K562 (cell line): ENCODE results near the gene AMZ1. TPM values are rescaled to one million over a fixed set of nuclear protein-coding genes. Genes with fewer than 3 reads are reported as not detected.

Source experiments
- CC2D1A ChIP-seq: fragments of 450-650 bp; IDR thresholded peaks from 2 replicates; pipeline ENCODE4 v1.6.1; 2017; ENCODE audit warnings: mild to moderate bottlenecking
- DPF2 ChIP-seq: fragments of 450-650 bp; IDR thresholded peaks from 2 replicates; pipeline ENCODE4 v1.6.1; 2016
- ELF1 ChIP-seq: fragments of 200-800 bp; sonication (Bioruptor generic); IDR thresholded peaks from 2 replicates; pipeline ENCODE4 v1.6.1; 2016; ENCODE audit warnings: missing genetic modification characterization, missing compliant biosample characterization
- ETV1 ChIP-seq: fragments of 450-650 bp; conservative IDR thresholded peaks from 2 replicates; pipeline ENCODE4 v1.6.1; 2016; ENCODE audit warnings: missing genetic modification characterization, control low read depth, low read depth, missing compliant biosample characterization
- FOXA1 ChIP-seq: fragments of 450-650 bp; IDR thresholded peaks from 2 replicates; pipeline ENCODE4 v1.6.1; 2016; ENCODE audit warnings: mild to moderate bottlenecking, borderline replicate concordance
- HDAC2 ChIP-seq: fragments of 450-650 bp; IDR thresholded peaks from 2 replicates; pipeline ENCODE4 v1.6.1; 2016; ENCODE audit warnings: mild to moderate bottlenecking
- HOMEZ ChIP-seq: fragments of 250-450 bp; sonication (Bioruptor Pico); IDR thresholded peaks from 2 replicates; pipeline ENCODE4 v1.4.0; 2020; ENCODE audit warnings: mild to moderate bottlenecking, moderate library complexity
- KDM4B ChIP-seq, 2 experiments: fragments of 450-650 bp in 1 of 2; sonication (generic) in 1 of 2; IDR thresholded peaks; 2 replicates each; pipeline ENCODE4 v1.6.1; 2016 to 2017; ENCODE audit warnings: borderline replicate concordance in 2 of 2, antibody characterized with exemption in 1 of 2, low read depth in 1 of 2, mild to moderate bottlenecking in 1 of 2
- LEF1 ChIP-seq: fragments of 450-650 bp; IDR thresholded peaks from 2 replicates; pipeline ENCODE4 v1.6.1; 2016; ENCODE audit warnings: mild to moderate bottlenecking
- MAX ChIP-seq: sonication (generic); formaldehyde crosslinking; IDR thresholded peaks from 2 replicates; pipeline ENCODE4 v1.9.0; 2022; ENCODE audit warnings: mild to moderate bottlenecking, missing genetic modification reagents
- MEIS2 ChIP-seq: fragments of 450-650 bp; IDR thresholded peaks from 2 replicates; pipeline ENCODE4 v1.6.1; 2014; ENCODE audit warnings: mild to moderate bottlenecking; ENCODE audit not compliant: partially characterized antibody
- NFIC ChIP-seq: fragments of 450-650 bp; IDR thresholded peaks from 2 replicates; pipeline ENCODE4 v1.6.1; 2017; ENCODE audit warnings: mild to moderate bottlenecking, inconsistent platforms
- NUFIP1 ChIP-seq: fragments of 450-650 bp; IDR thresholded peaks from 2 replicates; pipeline ENCODE4 v1.6.1; 2018; ENCODE audit not compliant: partially characterized antibody
- POLR2G ChIP-seq: fragments of 200-400 bp; formaldehyde crosslinking; IDR thresholded peaks from 2 replicates; pipeline ENCODE4 v1.6.1; 2017; ENCODE audit warnings: low read depth, mild to moderate bottlenecking, antibody characterized with exemption, low read length, moderate library complexity
- RBFOX2 ChIP-seq: fragments of 200-400 bp; formaldehyde crosslinking; IDR thresholded peaks from 2 replicates; pipeline ENCODE4 v1.6.1; 2017; ENCODE audit warnings: low read depth, mild to moderate bottlenecking, low read length, moderate library complexity
- STAT5A ChIP-seq: IDR thresholded peaks from 2 replicates; pipeline ENCODE4 v1.6.1; 2012; ENCODE audit warnings: low read length, inconsistent platforms, borderline replicate concordance
- TAL1 ChIP-seq: fragments of 450-650 bp; IDR thresholded peaks from 2 replicates; pipeline ENCODE4 v1.6.1; 2016; ENCODE audit warnings: mild to moderate bottlenecking
- TBL1XR1 ChIP-seq, 2 experiments: IDR thresholded peaks; 2 replicates each; pipeline ENCODE4 v1.6.1; 2012; ENCODE audit warnings: improper control_type of control experiment in 2 of 2, low read length in 2 of 2, mild to moderate bottlenecking in 1 of 2
- ZBTB1 ChIP-seq: sonication (generic); formaldehyde crosslinking; IDR thresholded peaks from 2 replicates; pipeline ENCODE4 v1.8.1; 2023; ENCODE audit warnings: missing genetic modification reagents, low read depth, mild to moderate bottlenecking, borderline replicate concordance
- polyA plus RNA-seq, 8 experiments: library from polyadenylated mRNA; depleted of rRNA in 4 of 8; stranded (reverse) in 5 of 8; unstranded in 3 of 8; fragments of >200 nt; fragmentation: Nextera tagmentation in 2 of 8; fragmentation: Illumina TruSeq in 1 of 8; extraction: Ambion mirVana in 2 of 8; extraction: Trizol in 1 of 8; gene quantifications; 2 replicates each; pipeline versions ENCODE4 v1.2.1 to v1.2.3, GENCODE V29; 2011 to 2014; ENCODE audit warnings: inconsistent platforms in 1 of 8, missing spikeins in 1 of 8
- total RNA-seq, 7 experiments: library from RNA; depleted of rRNA in 6 of 7; stranded (reverse); fragments of >200 nt in 6 of 7; fragmentation: Illumina TruSeq in 2 of 7; extraction: Trizol in 2 of 7; gene quantifications; 2 replicates each; pipeline versions ENCODE4 v1.2.1 to v1.2.3, GENCODE V29; 2011 to 2021; ENCODE audit warnings: low replicate concordance in 1 of 7
- TF ChIP-seq, protein P1 (sequence below): fragments of 200-800 bp; sonication (Bioruptor generic); IDR thresholded peaks from 2 replicates; pipeline ENCODE4 v1.6.1; 2017; ENCODE audit warnings: missing genetic modification characterization, missing compliant biosample characterization
- TF ChIP-seq, protein P2 (sequence below): fragments of 450-650 bp; IDR thresholded peaks from 2 replicates; pipeline ENCODE4 v1.6.1; 2016
- TF ChIP-seq, protein P3 (sequence below), 2 experiments: fragments of 450-650 bp in 1 of 2; sonication (generic) in 1 of 2; formaldehyde crosslinking in 1 of 2; IDR thresholded peaks in 1 of 2; conservative IDR thresholded peaks in 1 of 2; 2 replicates each; pipeline versions ENCODE4 v1.6.1 to v1.8.1; 2016 to 2023; ENCODE audit warnings: mild to moderate bottlenecking in 2 of 2, moderate library complexity in 2 of 2, inconsistent platforms in 1 of 2, missing genetic modification reagents in 1 of 2

AMZ1 gene
- total and polyA plus RNA-seq, 9 of the 15 experiments (the other 6 are each of a cell fraction or from before 2014, with no cell fraction given) = not detected

DNA sequence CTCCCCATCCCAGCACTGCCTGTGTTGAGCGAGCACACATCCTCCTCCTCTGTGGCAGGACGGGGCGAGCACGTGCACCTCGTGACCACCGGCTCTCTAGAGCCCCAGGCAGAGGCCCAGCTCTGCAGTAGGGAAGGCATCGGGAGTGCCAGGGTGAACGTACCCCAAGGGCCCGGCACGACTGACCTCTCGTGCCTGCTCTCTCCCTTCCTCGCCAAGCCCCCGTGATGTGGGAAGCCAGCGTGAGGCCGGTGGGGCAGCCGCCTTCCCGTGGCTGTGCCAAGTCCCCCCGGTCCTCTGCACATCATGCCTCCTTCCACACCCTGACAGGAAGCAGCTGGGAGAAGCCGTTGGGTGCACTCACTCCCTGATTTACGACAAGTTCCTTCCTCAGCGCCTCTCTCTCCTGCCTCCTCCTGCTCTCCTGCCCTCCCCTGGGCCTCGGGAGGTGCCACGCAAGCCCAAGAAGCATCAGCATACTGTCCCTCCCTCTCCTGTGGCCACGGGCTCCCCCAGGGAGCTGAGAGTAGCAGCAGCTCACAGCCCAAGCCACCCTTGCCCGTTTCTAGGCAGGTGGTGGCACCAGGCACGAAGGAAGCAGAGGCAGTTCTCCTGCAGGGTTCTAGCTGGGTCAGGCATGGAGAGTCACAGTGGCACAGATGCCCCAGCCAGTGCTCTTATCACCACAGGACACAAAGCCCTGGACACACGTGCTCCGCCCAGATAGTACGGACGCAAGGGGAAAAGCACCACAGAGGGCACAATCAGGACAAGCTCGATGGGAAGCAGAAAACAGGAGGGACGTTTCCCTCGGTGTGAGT, 47.0 kb downstream of the AMZ1 start (continued):
- TF ChIP-seq TAL1 (peak; percentile 91), LEF1 (peak; percentile 22; the same call in 1 of the 2 replicates), ETV1 (tag) (0 out of 2 replicates have a peak, but pooled peaks have one; percentile 26), HOMEZ (CRISPR knock-in tag) (no peak), NFIC (peak; percentile 52), FOXA1 (no peak), ZBTB1 (no peak), MEIS2 (peak; percentile 71), RBFOX2 (peak; percentile 28; the same call in 1 of the 2 replicates), POLR2G (0 out of 2 replicates have a peak, but pooled peaks have one; percentile 24), DPF2 (peak; percentile 76), NUFIP1 (no peak), ELF1 (tag) (no peak), KDM4B (IDR thresholded peaks at IDR 0.05; ENCODE audit: borderline replicate concordance in 2 of 2, low read depth in 1 of 2) (no peak), CC2D1A (peak; percentile 66; the same call in 1 of the 2 replicates), HDAC2 (peak; percentile 38; the same call in 1 of the 2 replicates), STAT5A (peak; percentile 49; the same call in 1 of the 2 replicates), TBL1XR1 (IDR thresholded peaks at IDR 0.05; ENCODE audit: low read length in 2 of 2) (no peak), MAX (CRISPR knock-in tag) (peak; percentile 50; the same call in 1 of the 2 replicates)
- TF ChIP-seq, protein P1, sequence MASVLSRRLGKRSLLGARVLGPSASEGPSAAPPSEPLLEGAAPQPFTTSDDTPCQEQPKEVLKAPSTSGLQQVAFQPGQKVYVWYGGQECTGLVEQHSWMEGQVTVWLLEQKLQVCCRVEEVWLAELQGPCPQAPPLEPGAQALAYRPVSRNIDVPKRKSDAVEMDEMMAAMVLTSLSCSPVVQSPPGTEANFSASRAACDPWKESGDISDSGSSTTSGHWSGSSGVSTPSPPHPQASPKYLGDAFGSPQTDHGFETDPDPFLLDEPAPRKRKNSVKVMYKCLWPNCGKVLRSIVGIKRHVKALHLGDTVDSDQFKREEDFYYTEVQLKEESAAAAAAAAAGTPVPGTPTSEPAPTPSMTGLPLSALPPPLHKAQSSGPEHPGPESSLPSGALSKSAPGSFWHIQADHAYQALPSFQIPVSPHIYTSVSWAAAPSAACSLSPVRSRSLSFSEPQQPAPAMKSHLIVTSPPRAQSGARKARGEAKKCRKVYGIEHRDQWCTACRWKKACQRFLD (CRISPR knock-in tag) = peak; percentile 72
- TF ChIP-seq, protein P2, sequence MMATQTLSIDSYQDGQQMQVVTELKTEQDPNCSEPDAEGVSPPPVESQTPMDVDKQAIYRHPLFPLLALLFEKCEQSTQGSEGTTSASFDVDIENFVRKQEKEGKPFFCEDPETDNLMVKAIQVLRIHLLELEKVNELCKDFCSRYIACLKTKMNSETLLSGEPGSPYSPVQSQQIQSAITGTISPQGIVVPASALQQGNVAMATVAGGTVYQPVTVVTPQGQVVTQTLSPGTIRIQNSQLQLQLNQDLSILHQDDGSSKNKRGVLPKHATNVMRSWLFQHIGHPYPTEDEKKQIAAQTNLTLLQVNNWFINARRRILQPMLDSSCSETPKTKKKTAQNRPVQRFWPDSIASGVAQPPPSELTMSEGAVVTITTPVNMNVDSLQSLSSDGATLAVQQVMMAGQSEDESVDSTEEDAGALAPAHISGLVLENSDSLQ = 0 out of 2 replicates have a peak, but pooled peaks have one; percentile 24
- TF ChIP-seq, protein P3, sequence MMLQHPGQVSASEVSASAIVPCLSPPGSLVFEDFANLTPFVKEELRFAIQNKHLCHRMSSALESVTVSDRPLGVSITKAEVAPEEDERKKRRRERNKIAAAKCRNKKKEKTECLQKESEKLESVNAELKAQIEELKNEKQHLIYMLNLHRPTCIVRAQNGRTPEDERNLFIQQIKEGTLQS (IDR thresholded peaks at IDR 0.05) = no peak
- TF ChIP-seq, protein P3 (CRISPR knock-in tag; conservative IDR thresholded peaks at IDR 0.05) = no peak
